ENCODE measurements around the gene HNRNPUL2. TPM values are rescaled to one million over a fixed set of nuclear protein-coding genes. Genes with fewer than 3 reads are reported as not detected.

The HNRNPUL2 gene
- total and polyA plus RNA-seq, 2 of the 8 experiments (the other 6 are each of a cell fraction or from before 2014, with no cell fraction given), result 14.9 to 46.4 TPM

DNA sequence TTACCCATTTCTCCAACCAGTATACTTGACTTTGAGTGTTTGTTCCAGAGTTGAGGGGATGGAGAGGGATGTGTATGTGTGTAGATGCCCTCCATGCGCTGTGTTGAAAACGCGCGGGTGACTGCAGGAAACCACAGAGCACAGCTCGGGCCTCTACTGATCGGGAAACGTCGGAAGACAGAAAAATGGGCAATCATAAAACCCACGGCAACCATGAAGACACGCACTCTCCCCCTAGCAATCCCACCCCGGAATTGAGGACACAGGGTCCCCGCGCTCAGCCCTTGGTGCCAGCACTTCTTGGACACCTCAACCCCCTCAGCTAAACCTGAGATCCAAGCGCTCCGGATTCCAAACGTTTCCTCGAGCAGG, 56.0 kb downstream of the HNRNPUL2 start (continued):
- TF ChIP-seq, protein P1, sequence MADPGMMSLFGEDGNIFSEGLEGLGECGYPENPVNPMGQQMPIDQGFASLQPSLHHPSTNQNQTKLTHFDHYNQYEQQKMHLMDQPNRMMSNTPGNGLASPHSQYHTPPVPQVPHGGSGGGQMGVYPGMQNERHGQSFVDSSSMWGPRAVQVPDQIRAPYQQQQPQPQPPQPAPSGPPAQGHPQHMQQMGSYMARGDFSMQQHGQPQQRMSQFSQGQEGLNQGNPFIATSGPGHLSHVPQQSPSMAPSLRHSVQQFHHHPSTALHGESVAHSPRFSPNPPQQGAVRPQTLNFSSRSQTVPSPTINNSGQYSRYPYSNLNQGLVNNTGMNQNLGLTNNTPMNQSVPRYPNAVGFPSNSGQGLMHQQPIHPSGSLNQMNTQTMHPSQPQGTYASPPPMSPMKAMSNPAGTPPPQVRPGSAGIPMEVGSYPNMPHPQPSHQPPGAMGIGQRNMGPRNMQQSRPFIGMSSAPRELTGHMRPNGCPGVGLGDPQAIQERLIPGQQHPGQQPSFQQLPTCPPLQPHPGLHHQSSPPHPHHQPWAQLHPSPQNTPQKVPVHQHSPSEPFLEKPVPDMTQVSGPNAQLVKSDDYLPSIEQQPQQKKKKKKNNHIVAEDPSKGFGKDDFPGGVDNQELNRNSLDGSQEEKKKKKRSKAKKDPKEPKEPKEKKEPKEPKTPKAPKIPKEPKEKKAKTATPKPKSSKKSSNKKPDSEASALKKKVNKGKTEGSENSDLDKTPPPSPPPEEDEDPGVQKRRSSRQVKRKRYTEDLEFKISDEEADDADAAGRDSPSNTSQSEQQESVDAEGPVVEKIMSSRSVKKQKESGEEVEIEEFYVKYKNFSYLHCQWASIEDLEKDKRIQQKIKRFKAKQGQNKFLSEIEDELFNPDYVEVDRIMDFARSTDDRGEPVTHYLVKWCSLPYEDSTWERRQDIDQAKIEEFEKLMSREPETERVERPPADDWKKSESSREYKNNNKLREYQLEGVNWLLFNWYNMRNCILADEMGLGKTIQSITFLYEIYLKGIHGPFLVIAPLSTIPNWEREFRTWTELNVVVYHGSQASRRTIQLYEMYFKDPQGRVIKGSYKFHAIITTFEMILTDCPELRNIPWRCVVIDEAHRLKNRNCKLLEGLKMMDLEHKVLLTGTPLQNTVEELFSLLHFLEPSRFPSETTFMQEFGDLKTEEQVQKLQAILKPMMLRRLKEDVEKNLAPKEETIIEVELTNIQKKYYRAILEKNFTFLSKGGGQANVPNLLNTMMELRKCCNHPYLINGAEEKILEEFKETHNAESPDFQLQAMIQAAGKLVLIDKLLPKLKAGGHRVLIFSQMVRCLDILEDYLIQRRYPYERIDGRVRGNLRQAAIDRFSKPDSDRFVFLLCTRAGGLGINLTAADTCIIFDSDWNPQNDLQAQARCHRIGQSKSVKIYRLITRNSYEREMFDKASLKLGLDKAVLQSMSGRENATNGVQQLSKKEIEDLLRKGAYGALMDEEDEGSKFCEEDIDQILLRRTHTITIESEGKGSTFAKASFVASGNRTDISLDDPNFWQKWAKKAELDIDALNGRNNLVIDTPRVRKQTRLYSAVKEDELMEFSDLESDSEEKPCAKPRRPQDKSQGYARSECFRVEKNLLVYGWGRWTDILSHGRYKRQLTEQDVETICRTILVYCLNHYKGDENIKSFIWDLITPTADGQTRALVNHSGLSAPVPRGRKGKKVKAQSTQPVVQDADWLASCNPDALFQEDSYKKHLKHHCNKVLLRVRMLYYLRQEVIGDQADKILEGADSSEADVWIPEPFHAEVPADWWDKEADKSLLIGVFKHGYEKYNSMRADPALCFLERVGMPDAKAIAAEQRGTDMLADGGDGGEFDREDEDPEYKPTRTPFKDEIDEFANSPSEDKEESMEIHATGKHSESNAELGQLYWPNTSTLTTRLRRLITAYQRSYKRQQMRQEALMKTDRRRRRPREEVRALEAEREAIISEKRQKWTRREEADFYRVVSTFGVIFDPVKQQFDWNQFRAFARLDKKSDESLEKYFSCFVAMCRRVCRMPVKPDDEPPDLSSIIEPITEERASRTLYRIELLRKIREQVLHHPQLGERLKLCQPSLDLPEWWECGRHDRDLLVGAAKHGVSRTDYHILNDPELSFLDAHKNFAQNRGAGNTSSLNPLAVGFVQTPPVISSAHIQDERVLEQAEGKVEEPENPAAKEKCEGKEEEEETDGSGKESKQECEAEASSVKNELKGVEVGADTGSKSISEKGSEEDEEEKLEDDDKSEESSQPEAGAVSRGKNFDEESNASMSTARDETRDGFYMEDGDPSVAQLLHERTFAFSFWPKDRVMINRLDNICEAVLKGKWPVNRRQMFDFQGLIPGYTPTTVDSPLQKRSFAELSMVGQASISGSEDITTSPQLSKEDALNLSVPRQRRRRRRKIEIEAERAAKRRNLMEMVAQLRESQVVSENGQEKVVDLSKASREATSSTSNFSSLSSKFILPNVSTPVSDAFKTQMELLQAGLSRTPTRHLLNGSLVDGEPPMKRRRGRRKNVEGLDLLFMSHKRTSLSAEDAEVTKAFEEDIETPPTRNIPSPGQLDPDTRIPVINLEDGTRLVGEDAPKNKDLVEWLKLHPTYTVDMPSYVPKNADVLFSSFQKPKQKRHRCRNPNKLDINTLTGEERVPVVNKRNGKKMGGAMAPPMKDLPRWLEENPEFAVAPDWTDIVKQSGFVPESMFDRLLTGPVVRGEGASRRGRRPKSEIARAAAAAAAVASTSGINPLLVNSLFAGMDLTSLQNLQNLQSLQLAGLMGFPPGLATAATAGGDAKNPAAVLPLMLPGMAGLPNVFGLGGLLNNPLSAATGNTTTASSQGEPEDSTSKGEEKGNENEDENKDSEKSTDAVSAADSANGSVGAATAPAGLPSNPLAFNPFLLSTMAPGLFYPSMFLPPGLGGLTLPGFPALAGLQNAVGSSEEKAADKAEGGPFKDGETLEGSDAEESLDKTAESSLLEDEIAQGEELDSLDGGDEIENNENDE (IDR thresholded peaks at IDR 0.05; ENCODE audit: insufficient replicate concordance, low read length), result no peak
- TF ChIP-seq, protein P2, sequence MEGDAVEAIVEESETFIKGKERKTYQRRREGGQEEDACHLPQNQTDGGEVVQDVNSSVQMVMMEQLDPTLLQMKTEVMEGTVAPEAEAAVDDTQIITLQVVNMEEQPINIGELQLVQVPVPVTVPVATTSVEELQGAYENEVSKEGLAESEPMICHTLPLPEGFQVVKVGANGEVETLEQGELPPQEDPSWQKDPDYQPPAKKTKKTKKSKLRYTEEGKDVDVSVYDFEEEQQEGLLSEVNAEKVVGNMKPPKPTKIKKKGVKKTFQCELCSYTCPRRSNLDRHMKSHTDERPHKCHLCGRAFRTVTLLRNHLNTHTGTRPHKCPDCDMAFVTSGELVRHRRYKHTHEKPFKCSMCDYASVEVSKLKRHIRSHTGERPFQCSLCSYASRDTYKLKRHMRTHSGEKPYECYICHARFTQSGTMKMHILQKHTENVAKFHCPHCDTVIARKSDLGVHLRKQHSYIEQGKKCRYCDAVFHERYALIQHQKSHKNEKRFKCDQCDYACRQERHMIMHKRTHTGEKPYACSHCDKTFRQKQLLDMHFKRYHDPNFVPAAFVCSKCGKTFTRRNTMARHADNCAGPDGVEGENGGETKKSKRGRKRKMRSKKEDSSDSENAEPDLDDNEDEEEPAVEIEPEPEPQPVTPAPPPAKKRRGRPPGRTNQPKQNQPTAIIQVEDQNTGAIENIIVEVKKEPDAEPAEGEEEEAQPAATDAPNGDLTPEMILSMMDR (IDR thresholded peaks at IDR 0.05; ENCODE audit: control extremely low read depth in 1 of 3, insufficient read depth in 1 of 3, low read depth in 1 of 3, low read length in 3 of 3), result no peak
- TF ChIP-seq, protein P3, sequence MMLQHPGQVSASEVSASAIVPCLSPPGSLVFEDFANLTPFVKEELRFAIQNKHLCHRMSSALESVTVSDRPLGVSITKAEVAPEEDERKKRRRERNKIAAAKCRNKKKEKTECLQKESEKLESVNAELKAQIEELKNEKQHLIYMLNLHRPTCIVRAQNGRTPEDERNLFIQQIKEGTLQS (IDR thresholded peaks at IDR 0.05; ENCODE audit: insufficient read depth, low read depth, low read length), result no peak
- TF ChIP-seq GTF2F1 (IDR thresholded peaks at IDR 0.05; ENCODE audit: borderline replicate concordance, low read depth, low read length), result peak; percentile 14; the same call in 1 of the 2 replicates
- TF ChIP-seq JUND (IDR thresholded peaks at IDR 0.05; ENCODE audit: low read length), result no peak
- TF ChIP-seq SIX5 (IDR thresholded peaks at IDR 0.05; ENCODE audit: low read depth, low read length), result no peak
- TF ChIP-seq EP300 (IDR thresholded peaks at IDR 0.05; ENCODE audit: borderline replicate concordance in 1 of 2, low read depth in 2 of 2, low read length in 2 of 2), result no peak
- no peak for TF ChIP-seq RXRA (IDR thresholded peaks at IDR 0.05; ENCODE audit: insufficient read depth, low read depth, low read length)
